Amniotic stem cell (primary cell): ENCODE measurements around the gene INHBE.
A peak's percentile ranks its signal among the peaks of the same experiment; 100 is the strongest.
"Not testable (repeated sequence)": the region's sequence is repeated elsewhere in the genome, so short reads cannot be mapped to it uniquely, and the experiment has no call there.

Source experiments
- DNase-seq: peaks from one replicate; lab custom pipeline; 2025; lab: John Stamatoyannopoulos, UW

INHBE gene

DNA sequence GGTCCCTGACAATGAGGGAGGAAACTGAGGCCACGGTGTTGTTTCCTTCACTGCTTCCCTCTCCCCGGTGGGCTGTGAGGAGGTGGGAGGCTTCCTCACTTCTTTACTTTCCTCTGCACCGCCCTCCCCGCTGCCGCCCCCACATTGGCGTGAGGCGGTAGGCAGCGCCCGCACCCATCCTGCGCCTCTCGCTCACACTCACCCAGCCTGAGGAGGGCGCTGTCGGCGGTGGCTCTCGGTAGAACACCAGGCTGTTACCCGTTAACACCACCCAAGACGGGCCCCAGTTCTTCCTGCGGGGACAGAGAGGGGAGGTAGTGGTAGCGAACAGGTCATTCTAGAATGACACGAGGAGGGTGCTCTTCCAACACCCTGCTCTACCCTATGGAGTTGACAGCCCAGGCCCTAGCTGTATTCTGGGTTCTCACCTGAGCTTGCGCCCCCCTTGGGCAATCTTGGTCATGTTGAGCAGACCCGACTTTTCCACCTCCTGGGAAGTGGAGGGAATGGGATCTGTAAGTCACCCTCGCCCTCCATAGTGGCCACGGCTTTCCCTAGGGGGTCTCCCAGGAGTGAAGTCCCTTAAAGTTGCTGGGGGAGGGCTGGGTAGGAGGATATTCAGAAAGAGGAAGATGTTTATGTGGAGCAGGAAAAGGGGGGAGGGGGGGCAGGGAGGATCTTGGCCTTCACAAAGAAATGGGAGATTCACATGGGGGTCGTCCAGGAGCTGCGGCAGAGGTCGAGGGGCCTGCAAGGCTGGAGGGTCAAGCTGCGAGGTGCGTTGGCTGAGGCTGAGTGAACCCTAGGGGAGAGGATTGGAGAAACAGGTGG lies 21.3 kb downstream of the INHBE start:
- DNase-seq = no peak

DNA sequence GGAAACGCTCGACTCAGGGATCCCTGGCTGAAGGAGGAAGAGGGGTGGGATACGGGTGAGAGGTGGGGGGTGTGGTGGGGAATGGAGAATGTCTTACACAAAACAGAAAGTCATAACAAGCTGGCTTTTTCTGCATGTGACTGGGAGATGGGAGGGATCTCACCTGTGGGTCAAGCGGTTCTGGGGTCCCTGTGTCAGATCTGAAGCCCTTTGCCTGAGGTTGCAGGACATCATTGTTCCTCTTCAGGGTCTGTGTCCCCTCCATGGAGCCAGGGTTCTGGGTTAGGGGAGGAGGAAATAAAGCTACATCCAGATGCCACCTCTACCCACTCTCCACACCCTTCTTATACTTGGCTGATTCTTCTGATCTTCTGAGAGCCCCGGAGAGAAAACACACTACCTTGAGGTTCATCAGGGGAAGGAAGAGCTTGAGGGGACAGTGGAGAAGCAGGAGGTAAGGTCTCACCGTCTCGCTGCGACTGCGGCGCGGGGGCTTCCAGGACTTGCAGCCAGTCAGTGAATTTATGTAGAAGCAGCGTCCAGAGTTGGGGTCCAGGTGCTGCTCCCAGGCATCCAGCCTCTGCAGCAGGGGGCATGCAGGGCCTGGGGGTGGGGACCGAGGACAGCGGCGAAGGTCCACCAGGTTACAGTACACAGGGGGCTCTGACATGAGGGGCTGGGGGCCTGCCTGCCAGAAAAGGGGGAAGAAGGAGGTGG lies 22.0 kb downstream of the INHBE start:
- DNase-seq = no peak

DNA sequence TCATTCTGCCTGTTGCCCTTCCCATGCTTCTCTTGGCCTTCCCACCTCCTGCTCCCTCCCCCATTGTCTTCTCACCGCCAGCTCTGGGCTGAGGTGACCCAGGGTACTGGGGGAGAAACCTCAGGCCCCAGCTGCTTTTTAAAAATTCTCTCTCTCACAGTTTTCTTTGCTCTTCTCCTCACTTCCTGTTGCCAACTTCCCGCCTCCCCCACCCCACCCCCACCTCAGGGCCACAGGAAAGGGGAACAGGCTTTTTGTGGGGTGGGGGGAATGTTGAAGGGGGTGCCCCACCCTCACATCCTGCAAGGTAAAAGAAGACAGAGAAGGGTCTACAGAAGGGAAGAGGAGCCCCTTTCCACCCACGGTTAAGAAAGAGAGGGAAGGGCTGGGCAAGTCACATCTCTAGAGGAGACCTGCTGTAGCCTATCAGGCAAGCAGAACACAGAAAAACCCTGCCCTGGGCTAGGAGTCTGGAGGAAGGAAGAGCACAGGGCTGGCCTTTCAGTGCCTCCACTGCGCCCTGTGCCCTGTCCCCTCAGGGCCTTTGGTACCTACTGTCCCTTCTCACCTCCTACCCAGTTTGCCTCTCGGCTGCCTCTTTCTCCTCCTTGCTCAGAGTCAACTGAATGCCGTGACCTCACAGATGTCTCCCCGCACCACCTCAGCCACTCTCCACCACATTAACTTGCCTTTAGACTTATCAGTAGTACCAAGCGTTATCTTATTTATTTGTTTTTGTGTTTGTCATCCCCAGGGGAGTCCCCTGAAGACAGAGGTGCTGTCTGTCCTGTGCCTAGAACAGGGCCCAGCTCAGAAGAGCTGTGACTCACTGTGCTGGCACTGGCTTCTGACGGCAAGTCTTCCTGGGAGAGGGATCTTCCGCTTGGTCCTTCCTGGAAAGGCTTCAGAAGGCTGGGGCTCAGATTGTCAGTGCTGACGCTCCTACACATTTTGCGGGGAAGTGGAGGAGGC lies 22.9 kb downstream of the INHBE start:
- DNase-seq = no peak

DNA sequence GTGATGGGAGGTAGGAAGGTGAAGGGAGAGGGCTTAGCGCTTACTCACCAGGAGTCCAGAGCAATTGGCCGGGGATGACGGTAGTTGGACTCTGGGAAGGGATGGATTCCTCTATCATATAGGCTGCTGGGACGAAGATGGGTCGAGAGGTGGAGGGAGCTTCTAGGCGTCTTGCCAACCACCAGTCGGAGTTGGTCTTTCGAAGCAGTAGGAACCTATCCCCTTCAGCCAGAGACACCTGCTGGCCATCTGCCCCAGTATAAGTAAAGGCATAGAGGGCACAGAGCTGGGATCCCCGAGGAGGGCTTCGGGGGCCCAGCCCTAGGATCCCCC lies 23.9 kb downstream of the INHBE start:
- DNase-seq = no peak

DNA sequence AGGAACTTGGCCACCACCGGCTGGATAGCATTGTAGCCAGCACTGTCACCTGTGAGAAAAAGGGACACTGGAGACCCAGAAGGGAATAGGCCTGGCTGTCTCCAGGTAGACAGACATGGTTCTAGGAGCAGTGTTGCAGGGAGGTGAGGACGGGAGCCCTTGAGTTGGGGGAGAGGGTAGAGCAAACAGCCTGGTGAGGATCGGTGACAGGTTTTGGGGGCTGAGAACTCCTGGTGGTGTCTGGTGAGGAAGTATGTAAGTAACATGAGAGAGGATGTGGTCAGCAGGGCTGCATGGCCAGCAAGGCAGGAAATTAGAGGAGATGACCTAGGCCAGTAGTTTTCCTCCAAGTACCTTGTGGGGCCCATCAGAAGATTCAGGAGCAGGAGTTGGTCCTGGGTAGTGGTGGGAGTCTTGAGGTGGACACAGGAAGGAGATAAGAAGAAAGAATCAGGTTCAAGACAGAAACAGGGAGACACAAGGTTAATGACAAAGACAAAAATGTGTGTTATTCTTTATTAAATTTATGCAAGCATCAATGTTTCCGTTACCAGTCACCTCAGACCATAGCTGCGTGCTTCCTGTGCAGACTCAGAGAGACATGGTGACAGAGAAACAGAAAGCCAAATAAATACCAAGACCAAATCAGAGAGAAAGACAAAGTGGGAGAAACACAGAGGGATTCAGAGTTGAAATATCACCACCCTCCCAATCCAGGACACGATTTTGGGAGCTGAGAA lies 24.4 kb downstream of the INHBE start, which contains the start of gene ARHGAP9:
Gene ARHGAP9, minus strand, starts transcription at position 491 of the 740 bp plus-strand sequence. Its CDS starts 460 bp downstream, at position 31.
- DNase-seq = no peak

DNA sequence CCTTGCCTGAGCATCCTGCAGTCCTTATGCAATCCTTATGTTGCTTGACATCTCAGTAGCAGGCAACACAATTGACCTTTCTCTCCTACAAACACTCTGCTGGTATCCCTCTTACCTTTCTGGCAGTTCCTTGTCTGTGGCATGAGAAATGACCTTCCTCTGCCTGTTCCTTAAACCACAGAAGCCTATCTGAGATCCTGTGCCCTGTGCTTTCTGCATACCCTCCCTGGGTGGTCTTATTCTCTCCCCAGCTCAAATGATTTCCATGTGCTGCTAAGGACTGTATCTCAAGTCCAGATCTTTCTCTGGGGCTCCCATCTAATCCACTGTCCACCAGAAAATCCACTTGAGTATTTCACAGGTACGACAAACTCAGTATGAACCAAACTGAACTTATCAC lies 26.6 kb downstream of the INHBE start:
- no peak for DNase-seq

DNA sequence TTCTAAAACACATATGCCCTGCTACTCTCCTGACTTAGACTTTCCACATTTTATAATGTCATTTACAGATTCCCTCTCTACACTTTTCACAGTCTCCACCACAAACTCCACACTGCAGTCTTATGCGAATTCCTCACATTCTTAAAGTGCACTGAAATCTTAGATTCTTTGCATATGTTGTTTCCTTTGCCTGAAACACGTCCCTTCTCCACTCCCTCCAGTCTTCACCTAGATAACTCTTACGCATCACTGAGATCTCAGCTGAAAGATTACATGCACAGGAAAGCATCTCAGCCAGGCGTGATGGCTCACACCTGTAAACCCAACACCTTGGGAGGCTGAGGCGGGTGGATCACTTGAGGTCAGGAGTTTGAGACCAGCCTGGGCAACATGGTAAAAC lies 28.4 kb downstream of the INHBE start:
- DNase-seq = no peak

DNA sequence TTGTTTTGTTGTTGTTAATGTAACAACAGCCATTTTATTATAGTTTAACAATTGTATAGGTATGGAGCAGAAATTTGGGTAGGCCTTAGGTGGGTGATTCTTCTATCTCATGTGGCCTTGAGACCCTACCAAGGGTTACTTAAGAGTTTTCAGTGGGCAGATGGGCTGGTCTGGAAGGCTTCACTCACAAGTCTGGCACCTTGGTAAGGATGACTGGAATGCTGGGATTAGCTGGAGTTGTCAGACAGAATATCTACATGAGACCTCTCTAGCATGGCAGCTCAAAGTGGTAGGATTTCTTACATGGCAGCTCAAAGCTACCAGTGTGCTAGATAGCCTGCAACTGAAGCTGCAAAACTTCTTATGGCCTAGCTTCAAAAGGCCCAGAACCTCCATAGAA lies 30.6 kb downstream of the INHBE start:
- DNase-seq = no peak

DNA sequence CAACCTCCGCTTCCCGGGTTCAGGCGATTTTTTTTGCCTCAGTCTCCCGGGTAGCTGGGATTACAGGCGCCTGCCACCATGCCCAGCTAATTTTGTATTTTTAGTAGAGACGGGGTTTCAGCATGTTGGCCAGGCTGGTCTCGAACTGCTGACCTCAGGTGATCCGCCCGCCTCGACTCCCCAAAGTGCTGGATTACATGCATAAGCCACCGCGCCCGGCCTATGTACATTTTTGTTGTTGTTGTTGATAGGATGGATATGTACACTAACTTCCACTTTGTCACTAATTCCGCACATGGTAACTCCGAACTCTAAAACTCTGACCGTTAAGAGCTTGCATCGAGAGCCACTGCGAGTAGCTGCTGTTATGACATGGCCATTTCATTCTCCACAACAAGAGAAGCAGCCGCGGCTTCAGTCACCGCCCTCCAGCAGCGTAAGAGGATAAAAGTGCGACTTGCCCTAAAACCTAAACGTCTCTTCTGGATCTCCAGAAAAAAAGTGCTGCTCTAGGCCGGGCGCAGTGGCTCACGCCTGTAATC lies 32.0 kb downstream of the INHBE start:
- DNase-seq = no peak

DNA sequence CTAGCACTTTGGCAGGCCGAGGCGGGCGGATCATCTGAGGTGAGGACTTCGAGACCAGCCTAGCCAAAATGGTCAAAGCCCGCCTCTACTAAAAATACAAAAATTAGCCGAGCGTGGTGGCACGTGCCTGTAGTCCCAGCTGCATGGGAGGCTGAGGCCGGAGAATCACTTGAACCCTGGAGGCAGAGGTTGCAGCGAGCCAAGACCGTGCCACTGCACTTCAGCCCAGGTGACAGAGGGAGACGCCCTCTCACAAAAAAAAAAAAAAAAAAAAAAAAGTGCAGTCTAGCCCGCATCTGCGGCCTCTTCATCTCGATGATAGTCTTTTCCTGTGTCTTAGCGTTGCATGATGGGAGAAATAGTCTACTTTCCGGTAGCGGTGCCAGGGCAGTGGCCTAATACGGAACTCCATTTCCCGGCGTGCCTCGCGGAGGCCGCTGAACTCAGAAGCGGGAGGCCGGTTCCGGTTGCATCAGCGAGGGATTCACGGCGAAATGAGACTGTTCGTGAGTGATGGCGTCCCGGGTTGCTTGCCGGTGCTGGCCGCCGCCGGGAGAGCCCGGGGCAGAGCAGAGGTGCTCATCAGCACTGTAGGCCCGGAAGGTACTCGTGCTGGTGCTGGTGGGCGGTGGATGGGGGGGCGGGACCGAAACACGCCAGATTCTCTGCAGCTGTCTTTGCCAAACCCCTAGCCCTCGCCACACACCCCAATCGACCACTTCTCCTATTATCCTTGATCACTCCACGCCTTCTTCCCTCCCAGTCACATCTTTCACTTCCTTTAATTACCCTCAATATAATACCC lies 32.7 kb downstream of the INHBE start, which contains the start of gene MARS1:
Gene MARS1, plus strand, starts transcription at position 472 of the 805 bp plus-strand sequence. Its CDS starts 23 bp downstream, at position 495.
- DNase-seq = peak; percentile 97

DNA sequence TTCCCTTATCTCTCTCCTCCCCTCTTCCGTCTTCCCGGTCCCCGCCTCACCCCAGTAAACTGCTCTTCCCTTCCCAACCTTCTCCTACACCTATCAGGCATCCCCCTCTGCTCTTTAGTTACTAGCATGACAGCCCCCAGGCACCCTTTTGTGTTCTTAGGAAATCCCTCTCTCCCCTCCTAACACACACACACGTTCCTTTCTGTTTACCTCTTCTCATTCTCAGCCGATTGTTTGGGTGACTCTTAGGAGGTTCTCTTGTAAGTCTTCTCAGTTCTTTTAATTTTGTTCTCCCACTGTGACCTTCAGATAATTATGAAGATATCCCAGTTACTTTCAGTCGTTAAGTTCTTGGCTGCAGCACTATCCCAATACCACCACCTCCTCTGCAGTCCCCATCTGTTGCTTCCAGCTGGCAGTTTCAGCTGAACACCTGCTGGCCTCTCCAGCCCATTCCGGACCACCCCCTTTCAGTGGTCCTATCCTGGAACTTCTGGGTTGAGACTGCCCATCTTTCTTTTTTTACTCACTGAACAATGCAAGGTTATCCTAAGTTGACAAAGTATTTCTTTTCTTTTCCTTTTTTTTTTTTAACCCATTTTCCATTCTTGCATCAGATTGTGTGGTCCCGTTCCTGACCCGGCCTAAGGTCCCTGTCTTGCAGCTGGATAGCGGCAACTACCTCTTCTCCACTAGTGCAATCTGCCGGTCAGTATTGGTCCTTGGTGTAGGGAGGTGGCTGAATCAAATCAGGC lies 33.5 kb downstream of the INHBE start:
- no peak for DNase-seq

DNA sequence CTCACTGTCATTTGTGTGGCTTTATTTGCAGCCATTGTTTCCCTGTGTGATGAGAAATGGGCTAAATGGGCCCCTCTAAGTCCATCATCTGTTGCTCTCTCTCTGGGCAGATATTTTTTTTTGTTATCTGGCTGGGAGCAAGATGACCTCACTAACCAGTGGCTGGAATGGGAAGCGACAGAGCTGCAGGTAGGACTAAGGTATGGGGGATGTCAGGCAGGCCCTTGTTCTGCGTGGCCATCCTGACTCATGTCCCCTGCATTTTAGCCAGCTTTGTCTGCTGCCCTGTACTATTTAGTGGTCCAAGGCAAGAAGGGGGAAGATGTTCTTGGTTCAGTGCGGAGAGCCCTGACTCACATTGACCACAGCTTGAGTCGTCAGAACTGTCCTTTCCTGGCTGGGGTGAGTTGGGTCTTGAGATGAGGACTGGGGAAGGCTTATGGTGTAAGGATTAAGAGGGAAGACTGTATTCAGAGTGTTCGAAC lies 34.1 kb downstream of the INHBE start:
- DNase-seq = no peak

DNA sequence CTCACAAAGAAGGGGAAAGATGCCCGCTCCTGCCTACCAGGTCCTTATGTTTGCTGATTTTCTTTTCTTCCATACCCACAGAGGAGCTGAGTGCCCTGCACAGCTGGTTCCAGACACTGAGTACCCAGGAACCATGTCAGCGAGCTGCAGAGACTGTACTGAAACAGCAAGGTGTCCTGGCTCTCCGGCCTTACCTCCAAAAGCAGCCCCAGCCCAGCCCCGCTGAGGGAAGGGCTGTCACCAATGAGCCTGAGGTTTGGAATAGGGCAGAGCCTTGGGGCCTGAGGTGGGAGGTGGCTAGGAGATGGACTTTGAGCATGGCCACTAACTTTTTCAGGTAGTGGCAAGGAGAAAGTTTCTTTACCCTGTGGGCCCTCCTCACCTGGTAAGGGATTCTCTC lies 35.0 kb downstream of the INHBE start:
- no peak for DNase-seq

DNA sequence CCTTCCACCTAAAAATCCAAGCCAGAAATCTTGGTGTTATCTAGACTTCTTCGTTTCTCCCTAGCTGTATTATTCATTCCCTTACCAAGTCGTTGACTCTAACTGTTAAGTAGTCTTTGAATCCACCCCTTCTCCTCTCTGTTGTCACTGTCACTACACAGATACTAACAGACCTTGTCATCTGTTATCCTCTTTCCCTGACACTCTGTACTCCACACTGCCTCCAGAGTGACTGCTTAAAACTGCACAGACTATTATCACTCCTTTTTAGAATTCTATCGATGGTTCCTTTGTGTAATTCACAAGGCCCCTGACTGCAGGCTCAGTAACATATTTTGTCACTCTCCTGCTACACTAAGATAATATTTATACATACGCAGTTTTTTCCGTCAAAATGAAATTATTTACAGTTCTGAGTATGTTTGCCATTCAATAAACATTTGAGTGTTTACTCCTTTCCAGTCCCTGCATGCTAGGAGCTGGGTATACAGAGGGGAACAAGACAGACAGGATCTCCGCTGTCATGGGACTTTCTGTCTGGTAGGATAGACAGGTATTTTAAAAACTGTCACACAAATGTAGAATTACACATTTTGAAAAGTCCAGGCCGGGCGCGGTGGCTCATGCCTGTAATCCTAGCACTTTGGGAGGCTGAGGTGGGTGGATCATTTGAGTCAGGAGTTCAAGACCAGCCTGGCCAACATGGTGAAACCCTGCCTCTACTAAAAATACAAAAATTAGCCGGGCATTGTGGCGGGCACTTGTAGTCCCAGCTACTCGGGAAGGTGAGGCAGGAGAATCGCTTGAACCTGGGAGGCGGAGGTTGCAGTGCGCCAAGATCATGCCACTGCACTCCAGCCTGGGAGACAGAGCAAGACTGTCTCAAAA lies 36.5 kb downstream of the INHBE start:
- DNase-seq = no peak

DNA sequence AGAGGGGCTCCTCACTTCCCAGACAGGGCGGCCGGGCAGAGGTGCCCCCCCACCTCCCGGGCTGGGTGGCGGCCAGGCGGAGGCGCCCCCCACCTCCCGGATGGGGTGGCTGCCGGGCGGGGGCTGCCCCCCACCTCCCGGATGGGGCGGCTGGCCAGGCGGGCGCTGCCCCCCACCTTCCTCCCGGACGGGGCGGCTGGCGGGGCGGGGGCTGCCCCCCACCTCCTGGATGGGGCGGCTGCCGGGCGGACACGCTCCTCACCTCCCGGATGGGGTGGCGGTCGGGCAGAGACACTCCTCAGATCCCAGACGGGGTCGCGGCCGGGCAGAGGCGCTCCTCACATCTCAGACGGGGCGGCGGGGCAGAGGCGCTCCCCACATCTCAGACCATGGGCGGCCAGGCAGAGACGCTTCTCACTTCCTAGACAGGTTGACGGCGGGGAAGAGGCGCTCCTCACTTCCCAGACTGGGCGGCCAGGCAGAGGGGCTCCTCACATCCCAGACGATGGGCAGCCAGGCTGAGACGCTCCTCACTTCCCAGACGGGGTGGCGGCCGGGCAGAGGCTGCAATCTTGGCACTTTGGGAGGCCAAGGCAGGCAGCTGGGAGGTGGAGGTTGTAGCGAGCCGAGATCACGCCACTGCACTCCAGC lies 40.1 kb downstream of the INHBE start:
- DNase-seq = not testable (repeated sequence)

DNA sequence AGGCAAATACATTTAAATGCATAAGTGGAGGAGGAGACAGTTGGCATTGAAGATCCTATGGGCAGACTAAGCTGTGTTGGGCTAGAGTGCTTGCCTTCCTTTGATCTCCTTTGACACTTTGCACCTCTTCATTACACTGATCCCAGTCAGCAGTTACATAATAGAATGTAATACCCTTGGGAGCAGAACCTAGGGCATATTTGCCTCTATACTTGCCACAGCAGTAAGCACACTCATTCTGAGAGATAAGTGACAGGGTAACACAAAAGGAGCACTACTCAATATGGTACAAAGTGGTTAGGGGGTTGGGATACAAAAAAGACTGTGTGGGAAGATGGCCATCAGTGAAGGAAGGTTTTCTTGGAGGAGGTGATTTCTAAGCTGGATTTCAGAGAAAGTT lies 41.7 kb downstream of the INHBE start:
- no peak for DNase-seq

DNA sequence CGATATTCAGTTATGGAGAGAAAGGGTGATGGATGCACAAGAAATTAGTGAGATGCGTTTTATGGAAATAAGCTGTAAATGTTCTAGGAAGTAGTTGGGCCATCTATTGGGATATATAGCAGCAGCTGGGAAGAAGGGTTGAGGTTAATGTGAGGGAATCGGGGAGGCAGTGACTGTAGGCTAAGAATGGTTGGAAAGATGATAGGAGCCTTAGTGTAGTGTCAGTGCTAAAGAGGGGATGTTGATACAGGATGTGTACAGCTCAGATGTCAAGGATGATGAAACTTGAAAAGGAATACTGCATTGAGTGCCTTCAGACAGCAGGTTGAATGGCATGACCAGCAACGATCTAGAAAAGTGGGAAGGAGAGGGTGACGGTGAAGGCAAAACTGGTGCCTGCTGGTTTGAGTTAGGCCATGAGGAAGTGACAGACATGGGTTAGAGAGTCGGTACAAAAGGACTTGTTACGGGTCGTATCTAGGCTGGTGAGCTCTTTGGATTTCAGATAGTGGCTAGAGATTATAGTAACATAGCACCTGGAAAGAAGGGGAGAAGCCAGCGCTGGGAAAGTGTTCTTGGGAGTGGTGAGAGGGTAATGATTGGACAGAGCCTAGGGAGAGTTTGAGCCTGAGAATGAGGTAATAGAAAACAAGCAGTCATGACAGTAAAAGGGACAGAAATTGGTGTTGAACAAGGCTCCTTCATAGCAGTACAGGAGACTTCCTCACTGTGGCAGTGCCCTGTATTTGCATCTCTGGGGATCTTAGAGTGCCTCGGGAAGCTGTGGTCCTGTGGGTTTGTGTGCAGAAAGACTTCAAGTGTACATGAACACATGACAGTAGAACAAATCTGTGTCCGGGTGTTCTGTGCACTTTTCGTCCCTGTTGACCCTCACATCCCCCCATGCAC lies 42.4 kb downstream of the INHBE start:
- no peak for DNase-seq
